Muscle layer of colon (tissue), 2 donors: Measurements from ENCODE around the gene TMEM184B.

Source experiments
- H3K27ac ChIP-seq: one replicate; pipeline ENCODE4 v1.7.0; 2013; ENCODE audit warnings: low read depth, mild to moderate bottlenecking, low read length, moderate library complexity
- H3K27me3 ChIP-seq, 2 donors: one replicate each; pipeline ENCODE4 v1.7.0; 2013; ENCODE audit warnings: low read length in 2 of 2, mild to moderate bottlenecking in 2 of 2; ENCODE audit not compliant: insufficient read depth in 2 of 2, control insufficient read depth in 1 of 2
- H3K36me3 ChIP-seq: one replicate; pipeline ENCODE4 v1.7.0; 2013; ENCODE audit warnings: mild to moderate bottlenecking, low read length; ENCODE audit not compliant: insufficient read depth
- H3K4me1 ChIP-seq: one replicate; pipeline ENCODE4 v1.7.0; 2013; ENCODE audit warnings: mild to moderate bottlenecking, low read length; ENCODE audit not compliant: insufficient read depth
- H3K4me3 ChIP-seq, 2 donors: one replicate each; pipeline ENCODE4 v1.7.0; 2013; ENCODE audit warnings: low read length in 2 of 2, low read depth in 1 of 2, mild to moderate bottlenecking in 1 of 2, moderate library complexity in 1 of 2
- H3K9ac ChIP-seq: one replicate; pipeline ENCODE4 v1.7.0; 2013; ENCODE audit warnings: low read length
- H3K9me3 ChIP-seq: one replicate; pipeline ENCODE4 v1.7.0; 2013; ENCODE audit warnings: mild to moderate bottlenecking, low read length
- donor health status: abdominal sarcoma.
- donor health status: Adenocarcinoma of cecum.

Gene TMEM184B

GRCh38 chr22:38218661-38219622 is 53.9 kb downstream of the TMEM184B start:
- no peaks in the 10 kb centered on the region for H3K36me3 ChIP-seq
- H3K27ac ChIP-seq, result peak overlapping the region; percentile 76
- no peaks in the 10 kb centered on the region for H3K27me3 ChIP-seq
- peaks cover 29% of the 10 kb centered on the region for H3K4me1 ChIP-seq
- peak overlapping the region; percentile 31 for H3K9ac ChIP-seq
- no peaks in the 10 kb centered on the region for H3K9me3 ChIP-seq
- H3K4me3 ChIP-seq, result no peak overlapping the region

- Histone ChIP-seq H3K27me3 (no peaks in the 10 kb centered on the region), H3K36me3 (no peaks in the 10 kb centered on the region), H3K9ac (no peak overlapping the region), H3K4me3 (no peak overlapping the region), H3K9me3 (no peaks in the 10 kb centered on the region), H3K27ac (no peak overlapping the region), H3K4me1 (peaks cover 32% of the 10 kb centered on the region)
Measured at GRCh38 chr22:38215156-38216038, 57.4 kb downstream of the TMEM184B start.

GRCh38 chr22:38214302-38215056 is 58.3 kb downstream of the TMEM184B start:
- Histone ChIP-seq H3K27me3 (no peaks in the 10 kb centered on the region), H3K9ac (no peak overlapping the region), H3K4me1 (peaks cover 25% of the 10 kb centered on the region), H3K9me3 (no peaks in the 10 kb centered on the region), H3K27ac (no peak overlapping the region), H3K4me3 (peak overlapping the region in 1 of 2 donors; percentile 16), H3K36me3 (no peaks in the 10 kb centered on the region)

- Histone ChIP-seq H3K27me3 (no peaks in the 10 kb centered on the region), H3K9ac (no peak overlapping the region), H3K9me3 (no peaks in the 10 kb centered on the region), H3K4me3 (peak overlapping the region in 1 of 2 donors; percentile 16), H3K27ac (no peak overlapping the region), H3K4me1 (peaks cover 19% of the 10 kb centered on the region), H3K36me3 (no peaks in the 10 kb centered on the region)
Measured at GRCh38 chr22:38213990-38214301, 58.9 kb downstream of the TMEM184B start.

GRCh38 chr22:38213319-38213989 is 59.4 kb downstream of the TMEM184B start:
- Histone ChIP-seq H3K9me3 (no peaks in the 10 kb centered on the region), H3K9ac (no peak overlapping the region), H3K4me3 (no peak overlapping the region), H3K36me3 (no peaks in the 10 kb centered on the region), H3K27ac (no peak overlapping the region), H3K27me3 (no peaks in the 10 kb centered on the region), H3K4me1 (peaks cover 16% of the 10 kb centered on the region)

GRCh38 chr22:38212442-38212841 is 60.4 kb downstream of the TMEM184B start:
- Histone ChIP-seq H3K4me1 (peaks cover 10% of the 10 kb centered on the region), H3K4me3 (no peak overlapping the region), H3K27me3 (no peaks in the 10 kb centered on the region), H3K9me3 (no peaks in the 10 kb centered on the region), H3K9ac (no peak overlapping the region), H3K36me3 (no peaks in the 10 kb centered on the region), H3K27ac (no peak overlapping the region)

GRCh38 chr22:38211556-38211955 is 61.3 kb downstream of the TMEM184B start:
- Histone ChIP-seq H3K9me3 (no peaks in the 10 kb centered on the region), H3K9ac (no peak overlapping the region), H3K4me1 (peaks cover 10% of the 10 kb centered on the region), H3K36me3 (no peaks in the 10 kb centered on the region), H3K27me3 (no peaks in the 10 kb centered on the region), H3K4me3 (no peak overlapping the region), H3K27ac (no peak overlapping the region)

GRCh38 chr22:38208551-38208968 is 64.2 kb downstream of the TMEM184B start:
- Histone ChIP-seq H3K9ac (no peak overlapping the region), H3K27ac (no peak overlapping the region), H3K9me3 (no peaks in the 10 kb centered on the region), H3K27me3 (no peaks in the 10 kb centered on the region), H3K4me1 (peaks cover 29% of the 10 kb centered on the region), H3K4me3 (no peak overlapping the region), H3K36me3 (no peaks in the 10 kb centered on the region)

- Histone ChIP-seq H3K36me3 (no peaks in the 10 kb centered on the region), H3K27me3 (no peaks in the 10 kb centered on the region), H3K9ac (no peak overlapping the region), H3K9me3 (no peaks in the 10 kb centered on the region), H3K4me1 (peaks cover 35% of the 10 kb centered on the region), H3K27ac (no peak overlapping the region), H3K4me3 (no peak overlapping the region)
Measured at GRCh38 chr22:38207898-38208432, 64.8 kb downstream of the TMEM184B start.

GRCh38 chr22:38205261-38206128 is 67.3 kb downstream of the TMEM184B start:
- Histone ChIP-seq H3K9me3 (no peaks in the 10 kb centered on the region), H3K27me3 (no peaks in the 10 kb centered on the region), H3K4me1 (peaks cover 41% of the 10 kb centered on the region), H3K4me3 (peak overlapping the region; percentile 1 to 17), H3K9ac (no peak overlapping the region), H3K27ac (peak overlapping the region; percentile 7), H3K36me3 (no peaks in the 10 kb centered on the region)
